ENCODE measurements around the gene HOOK1. TPM values are rescaled to one million over a fixed set of nuclear protein-coding genes. Genes with fewer than 3 reads are reported as not detected.

Gene HOOK1
- total and polyA plus RNA-seq, 8 donors = 10.9 to 32.0 (median 24.7) TPM

GRCh38 chr1:59878370-59878769, 63.6 kb downstream of the HOOK1 start:
- intact Hi-C loops (cut with DNase I) = loop anchor here in 1 of 3 donors (5.0 kb wide), 1 partner anchor 69 kb away; no protein-coding TSS in a partner anchor
- H3K27me3 ChIP-seq = no peaks in the 10 kb centered on the region
- TF ChIP-seq CTCF (IDR thresholded peaks at IDR 0.05) = no peak
- peaks cover 0 to 5% (median 0%) of the 10 kb centered on the region in 3 donors for H3K36me3 ChIP-seq
- no peak for DNase-seq
- peaks cover 0 to 4% (median 0%) of the 10 kb centered on the region in 4 donors for H3K9me3 ChIP-seq
- no peak for ATAC-seq
- no peak for FAIRE-seq
- WGBS, 2 donors = 79 to 86% methylated on average over 3 of the region's 3 CpGs
- no peaks in the 10 kb centered on the region for H3K4me1 ChIP-seq
- H3K4me3 ChIP-seq = no peak overlapping the region
- H3K27ac ChIP-seq = no peak overlapping the region

- H3K4me1 ChIP-seq = no peaks in the 10 kb centered on the region
- no peaks in the 10 kb centered on the region for H3K36me3 ChIP-seq
- H3K27me3 ChIP-seq = no peaks in the 10 kb centered on the region
- no peak overlapping the region for H3K4me3 ChIP-seq
- ATAC-seq (peak; percentile 83 to 98 (median 95)), DNase-seq (peak in 5 of 6 donors; percentile 42 to 80 (median 61)), FAIRE-seq (peak; percentile 66)
- intact Hi-C loops (cut with DNase I) = loop anchor here in 1 of 3 donors (5.0 kb wide), 1 partner anchor 68 kb away; no protein-coding TSS in a partner anchor
- peak; percentile 31 to 51 (median 32) for TF ChIP-seq CTCF (IDR thresholded peaks at IDR 0.05)
- 18 to 19% methylated on average over 5 of the region's 5 CpGs for WGBS, 2 donors
- H3K9me3 ChIP-seq = peaks cover 0 to 4% (median 0%) of the 10 kb centered on the region in 4 donors
- no peak overlapping the region for H3K27ac ChIP-seq
Measured at GRCh38 chr1:59879574-59879973, 64.8 kb downstream of the HOOK1 start.

- DNase-seq (no peak), FAIRE-seq (no peak)
- intact Hi-C loops (cut with DNase I) = loop anchor here in 2 of 3 donors (5.0 to 10.0 kb wide), 2 partner anchors 65 to 67 kb away; no protein-coding TSS in a partner anchor
Measured at GRCh38 chr1:59879996-59880505, 65.3 kb downstream of the HOOK1 start.

DNA sequence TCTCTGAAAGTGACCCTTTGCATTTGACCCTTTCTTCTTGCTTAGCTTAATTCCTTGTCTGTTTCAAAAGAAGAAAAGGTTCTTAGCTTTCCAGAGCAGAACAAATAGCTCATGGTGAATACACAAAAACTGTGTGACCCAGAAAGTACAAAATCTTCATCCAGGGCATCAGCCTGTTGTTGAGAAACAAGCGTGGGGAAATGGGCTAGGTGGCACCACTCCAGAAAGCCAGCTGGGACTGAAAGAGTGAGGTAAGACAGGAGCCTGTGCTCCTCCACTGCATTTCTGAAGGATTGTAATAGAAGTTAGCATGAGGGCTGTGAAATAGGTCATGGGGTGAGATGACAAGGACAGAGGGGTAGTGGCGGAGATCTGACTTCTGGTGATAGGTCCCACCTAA, 66.0 kb downstream of the HOOK1 start:
- Histone ChIP-seq H3K36me3 (no peaks in the 10 kb centered on the region), H3K4me1 (no peaks in the 10 kb centered on the region), H3K27ac (no peak overlapping the region), H3K4me3 (no peak overlapping the region), H3K27me3 (no peaks in the 10 kb centered on the region), H3K9me3 (peaks cover 0 to 4% (median 0%) of the 10 kb centered on the region in 4 donors)
- no peak for DNase-seq
- ATAC-seq = peak in 2 of 4 donors; percentile 20 to 31
- no peak for TF ChIP-seq CTCF (IDR thresholded peaks at IDR 0.05)
- 88 to 89% methylated on average over 2 of the region's 2 CpGs for WGBS, 2 donors
- no peak for FAIRE-seq
- intact Hi-C loops (cut with DNase I) = loop anchor here in 1 of 3 donors (10.0 kb wide), 1 partner anchor 64 kb away; no protein-coding TSS in a partner anchor

More at GRCh38 chr1:59879996-59880505, 65.3 kb downstream of the HOOK1 start:
- TF ChIP-seq CTCF (IDR thresholded peaks at IDR 0.05) = no peak
- no peak overlapping the region for H3K27ac ChIP-seq
- H3K9me3 ChIP-seq = peaks cover 0 to 4% (median 0%) of the 10 kb centered on the region in 4 donors
- H3K36me3 ChIP-seq = no peaks in the 10 kb centered on the region
- no peak overlapping the region for H3K4me3 ChIP-seq
- H3K4me1 ChIP-seq = no peaks in the 10 kb centered on the region
- ATAC-seq = peak in 1 of 4 donors; percentile 9
- H3K27me3 ChIP-seq = no peaks in the 10 kb centered on the region
- WGBS, 2 donors = 56 to 58% methylated on average over 3 of the region's 3 CpGs
